LNCaP clone FGC (cell line): ENCODE measurements around the gene CMSS1.

Source experiments
- DNase-seq: peaks from one replicate; pipeline ENCODE4 v3.0.0-alpha.2; 2011; ENCODE audit warnings: low read depth
- H3K4me3 ChIP-seq: 2 replicates; pipeline ENCODE4 v1.5.1; 2011; ENCODE audit warnings: mild to moderate bottlenecking, low read depth, low read length, control low read depth
- CTCF ChIP-seq: IDR thresholded peaks from 2 replicates; pipeline ENCODE4 v1.5.1; 2012; ENCODE audit warnings: mild to moderate bottlenecking; ENCODE audit not compliant: control insufficient read depth, insufficient read depth; ENCODE audit errors: extremely low read depth

Gene CMSS1

GRCh38 chr3:100150473-100150872, 332.8 kb downstream of the CMSS1 start:
- no peak for DNase-seq
- no peak overlapping the region for H3K4me3 ChIP-seq
- TF ChIP-seq CTCF = no peak

GRCh38 chr3:100151024-100151707, 333.5 kb downstream of the CMSS1 start:
- DNase-seq = no peak
- no peak for TF ChIP-seq CTCF

GRCh38 chr3:100154171-100154570, 336.5 kb downstream of the CMSS1 start:
- TF ChIP-seq CTCF = no peak
- DNase-seq = no peak
- no peak overlapping the region for H3K4me3 ChIP-seq

More at GRCh38 chr3:100151024-100151707, 333.5 kb downstream of the CMSS1 start:
- H3K4me3 ChIP-seq = no peak overlapping the region

GRCh38 chr3:100155128-100155527, 337.5 kb downstream of the CMSS1 start:
- H3K4me3 ChIP-seq = no peak overlapping the region
- no peak for DNase-seq
- no peak for TF ChIP-seq CTCF

GRCh38 chr3:100155590-100155989, 337.9 kb downstream of the CMSS1 start:
- no peak for TF ChIP-seq CTCF

GRCh38 chr3:100157685-100158084, 340.0 kb downstream of the CMSS1 start:
- H3K4me3 ChIP-seq = no peak overlapping the region
- DNase-seq = no peak
- TF ChIP-seq CTCF = no peak

More at GRCh38 chr3:100155590-100155989, 337.9 kb downstream of the CMSS1 start:
- H3K4me3 ChIP-seq = no peak overlapping the region
- no peak for DNase-seq

- no peak overlapping the region for H3K4me3 ChIP-seq
- no peak for TF ChIP-seq CTCF
- peak; percentile 63 for DNase-seq
Measured at GRCh38 chr3:100158918-100159330, 341.3 kb downstream of the CMSS1 start.
